ENCODE data around the gene ADAM22.
A peak's percentile ranks its signal among the peaks of the same experiment; 100 is the strongest.

ADAM22 gene

GRCh38 chr7:88224601-88225275 lies 290.7 kb downstream of the ADAM22 start:
- Histone ChIP-seq H3K9me3 (replicated peaks in 1 of 11) (peaks cover 0 to 16% (median 12%) of the 10 kb centered on the region in 11 experiments; a peak in 12 of 22 replicates), H3K27me3 (peaks cover 0 to 36% (median 0%) of the 10 kb centered on the region in 11 experiments; a peak in 4 of 22 replicates), H3K4me2 (peak overlapping the region in 4 of 11 experiments; percentile 23 to 71 (median 56); a peak in 6 of 22 replicates), H3K36me3 (no peaks in the 10 kb centered on the region), H4K20me1 (no peaks in the 10 kb centered on the region), H3K9ac (no peak overlapping the region), H3K27ac (no peak overlapping the region), H3K4me1 (peaks cover 10 to 28% (median 11%) of the 10 kb centered on the region in 10 experiments; a peak in 18 of 20 replicates), H3K4me3 (no peak overlapping the region)
- TF ChIP-seq Cebpa-rat (IDR thresholded peaks at IDR 0.05), result no peak

GRCh38 chr7:88226201-88226600 lies 292.1 kb downstream of the ADAM22 start:
- Histone ChIP-seq H3K9ac (no peak overlapping the region), H3K9me3 (replicated peaks in 1 of 11) (peaks cover 0 to 16% (median 12%) of the 10 kb centered on the region in 11 experiments; a peak in 12 of 22 replicates), H3K27me3 (peaks cover 0 to 33% (median 0%) of the 10 kb centered on the region in 11 experiments; a peak in 4 of 22 replicates), H3K4me2 (no peak overlapping the region), H3K4me1 (peaks cover under 1 to 22% (median 4%) of the 10 kb centered on the region in 10 experiments; a peak in 18 of 20 replicates), H4K20me1 (no peaks in the 10 kb centered on the region), H3K36me3 (no peaks in the 10 kb centered on the region), H3K27ac (no peak overlapping the region), H3K4me3 (no peak overlapping the region)
- no peak for TF ChIP-seq Cebpa-rat (IDR thresholded peaks at IDR 0.05)

GRCh38 chr7:88226886-88227516 lies 292.9 kb downstream of the ADAM22 start:
- H3K36me3 ChIP-seq, result no peaks in the 10 kb centered on the region
- no peak overlapping the region for H3K27ac ChIP-seq
- peaks cover 0 to 21% (median 6%) of the 10 kb centered on the region in 10 experiments; a peak in 10 of 20 replicates for H3K4me1 ChIP-seq
- peaks cover 0 to 16% (median 12%) of the 10 kb centered on the region in 11 experiments; a peak in 12 of 22 replicates for H3K9me3 ChIP-seq (replicated peaks in 1 of 11)
- H3K9ac ChIP-seq, result no peak overlapping the region
- H3K27me3 ChIP-seq, result peaks cover 0 to 31% (median 0%) of the 10 kb centered on the region in 11 experiments; a peak in 4 of 22 replicates
- no peak for TF ChIP-seq Cebpa-rat (IDR thresholded peaks at IDR 0.05)
- no peak overlapping the region for H3K4me2 ChIP-seq
- no peaks in the 10 kb centered on the region for H4K20me1 ChIP-seq
- H3K4me3 ChIP-seq, result no peak overlapping the region

GRCh38 chr7:88229302-88229995 lies 295.4 kb downstream of the ADAM22 start:
- Histone ChIP-seq H3K27ac (no peak overlapping the region), H3K4me1 (peaks cover 0 to 16% (median 6%) of the 10 kb centered on the region in 10 experiments; a peak in 10 of 20 replicates), H3K9me3 (replicated peaks in 1 of 11) (peaks cover 0 to 16% (median 12%) of the 10 kb centered on the region in 11 experiments; a peak in 12 of 22 replicates), H3K4me2 (no peak overlapping the region), H3K4me3 (no peak overlapping the region), H3K36me3 (no peaks in the 10 kb centered on the region), H3K9ac (no peak overlapping the region), H3K27me3 (peaks cover 0 to 31% (median 0%) of the 10 kb centered on the region in 11 experiments; a peak in 4 of 22 replicates), H4K20me1 (no peaks in the 10 kb centered on the region)
- no peak for TF ChIP-seq Cebpa-rat (IDR thresholded peaks at IDR 0.05)

GRCh38 chr7:88230646-88231045 lies 296.6 kb downstream of the ADAM22 start:
- no peaks in the 10 kb centered on the region for H3K36me3 ChIP-seq
- peaks cover 0 to 31% (median 0%) of the 10 kb centered on the region in 11 experiments; a peak in 4 of 22 replicates for H3K27me3 ChIP-seq
- no peak overlapping the region for H3K4me2 ChIP-seq
- no peak for TF ChIP-seq Cebpa-rat (IDR thresholded peaks at IDR 0.05)
- no peak overlapping the region for H3K9ac ChIP-seq
- H3K9me3 ChIP-seq (replicated peaks in 1 of 11), result peaks cover 0 to 16% (median 12%) of the 10 kb centered on the region in 11 experiments; a peak in 12 of 22 replicates
- no peak overlapping the region for H3K27ac ChIP-seq
- no peak overlapping the region for H3K4me3 ChIP-seq
- no peaks in the 10 kb centered on the region for H4K20me1 ChIP-seq
- H3K4me1 ChIP-seq, result peaks cover 0 to 8% (median 0%) of the 10 kb centered on the region in 10 experiments; a peak in 6 of 20 replicates

GRCh38 chr7:88233828-88234227 lies 299.8 kb downstream of the ADAM22 start:
- peaks cover 0 to 7% (median 3%) of the 10 kb centered on the region in 11 experiments; a peak in 11 of 22 replicates for H3K9me3 ChIP-seq (replicated peaks in 1 of 11)
- peaks cover 0 to 11% (median 0%) of the 10 kb centered on the region in 10 experiments; a peak in 3 of 20 replicates for H3K4me1 ChIP-seq
- no peak overlapping the region for H3K27ac ChIP-seq
- peaks cover 0 to 8% (median 0%) of the 10 kb centered on the region in 11 experiments; a peak in 2 of 22 replicates for H3K27me3 ChIP-seq
- no peaks in the 10 kb centered on the region for H3K36me3 ChIP-seq
- no peak overlapping the region for H3K9ac ChIP-seq
- no peak overlapping the region for H3K4me2 ChIP-seq
- TF ChIP-seq Cebpa-rat (IDR thresholded peaks at IDR 0.05), result 0 out of 22 replicates have a peak, but pooled peaks of 2 of the 11 experiments have one; percentile 10 to 13
- H3K4me3 ChIP-seq, result no peak overlapping the region
- H4K20me1 ChIP-seq, result no peaks in the 10 kb centered on the region

GRCh38 chr7:88239852-88240251 lies 305.8 kb downstream of the ADAM22 start:
- Histone ChIP-seq H3K27ac (no peak overlapping the region), H3K27me3 (no peaks in the 10 kb centered on the region), H3K9me3 (replicated peaks in 1 of 11) (no peaks in the 10 kb centered on the region), H4K20me1 (no peaks in the 10 kb centered on the region), H3K4me3 (no peak overlapping the region), H3K4me2 (no peak overlapping the region), H3K4me1 (0 out of 20 replicates have a peak, but pooled peaks cover 0 to 3% (median 0%) of the 10 kb centered on the region in 10 experiments), H3K9ac (no peak overlapping the region), H3K36me3 (no peaks in the 10 kb centered on the region)
- no peak for TF ChIP-seq Cebpa-rat (IDR thresholded peaks at IDR 0.05)

GRCh38 chr7:88243345-88243909 lies 309.4 kb downstream of the ADAM22 start:
- no peak overlapping the region for H3K4me3 ChIP-seq
- H3K4me2 ChIP-seq, result no peak overlapping the region

More at GRCh38 chr7:88243345-88243909, 309.4 kb downstream of the ADAM22 start:
- no peaks in the 10 kb centered on the region for H3K27me3 ChIP-seq
- H3K4me1 ChIP-seq, result no peaks in the 10 kb centered on the region
- no peaks in the 10 kb centered on the region for H3K36me3 ChIP-seq
- H3K9ac ChIP-seq, result no peak overlapping the region
- no peak overlapping the region for H3K27ac ChIP-seq
- no peaks in the 10 kb centered on the region for H4K20me1 ChIP-seq
- no peak for TF ChIP-seq Cebpa-rat (IDR thresholded peaks at IDR 0.05)
- H3K9me3 ChIP-seq (replicated peaks in 1 of 11), result no peaks in the 10 kb centered on the region

Data from BLaER1 treated with 17β-estradiol and CSF1 and Interleukin-3, amounts not matched to agents 10 nM and 100 nM (cell line).